Coronary artery (tissue), 2 donors: ENCODE measurements around the gene SGCE.

Experiments used
- DNase-seq: peaks from one replicate; pipeline ENCODE4 v3.0.0-alpha.2; 2017; ENCODE audit warnings: low spot score
- H3K27ac ChIP-seq, 2 donors: fragments of 200-600 bp; sonication (generic); one replicate each; pipeline ENCODE4 v1.5.1; 2016 to 2019
- H3K4me3 ChIP-seq: fragments of 200-600 bp; sonication (generic); 2 replicates; pipeline ENCODE4 v1.5.1; 2016; ENCODE audit warnings: mild to moderate bottlenecking, moderate library complexity
- TF ChIP-seq, protein P1 (sequence below): fragments of 200-600 bp; sonication (generic); IDR thresholded peaks from one replicate; pipeline ENCODE4 v1.5.1; 2019; ENCODE audit warnings: antibody characterized with exemption

The SGCE gene

DNA sequence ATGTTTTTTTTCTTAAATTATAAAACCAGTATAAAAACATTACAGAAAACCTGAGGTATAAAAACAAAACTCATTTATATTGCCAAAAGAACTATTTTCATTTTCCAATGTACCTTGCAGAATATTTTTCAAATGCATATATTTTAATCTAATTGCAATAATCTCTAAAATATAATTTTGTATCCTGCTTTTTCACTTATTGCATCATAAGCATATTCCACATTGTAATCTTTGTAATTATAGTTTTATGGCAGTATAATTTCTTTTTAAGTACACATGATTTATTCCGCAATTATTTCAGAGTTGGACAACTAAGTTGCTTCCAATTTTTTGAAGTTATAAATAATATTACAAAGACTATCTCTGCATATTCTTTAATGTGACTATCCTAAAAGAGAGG is 43.7 kb downstream of the SGCE start:
- Histone ChIP-seq H3K4me3 (no peak overlapping the region), H3K27ac (no peak overlapping the region)
- TF ChIP-seq, protein P1, sequence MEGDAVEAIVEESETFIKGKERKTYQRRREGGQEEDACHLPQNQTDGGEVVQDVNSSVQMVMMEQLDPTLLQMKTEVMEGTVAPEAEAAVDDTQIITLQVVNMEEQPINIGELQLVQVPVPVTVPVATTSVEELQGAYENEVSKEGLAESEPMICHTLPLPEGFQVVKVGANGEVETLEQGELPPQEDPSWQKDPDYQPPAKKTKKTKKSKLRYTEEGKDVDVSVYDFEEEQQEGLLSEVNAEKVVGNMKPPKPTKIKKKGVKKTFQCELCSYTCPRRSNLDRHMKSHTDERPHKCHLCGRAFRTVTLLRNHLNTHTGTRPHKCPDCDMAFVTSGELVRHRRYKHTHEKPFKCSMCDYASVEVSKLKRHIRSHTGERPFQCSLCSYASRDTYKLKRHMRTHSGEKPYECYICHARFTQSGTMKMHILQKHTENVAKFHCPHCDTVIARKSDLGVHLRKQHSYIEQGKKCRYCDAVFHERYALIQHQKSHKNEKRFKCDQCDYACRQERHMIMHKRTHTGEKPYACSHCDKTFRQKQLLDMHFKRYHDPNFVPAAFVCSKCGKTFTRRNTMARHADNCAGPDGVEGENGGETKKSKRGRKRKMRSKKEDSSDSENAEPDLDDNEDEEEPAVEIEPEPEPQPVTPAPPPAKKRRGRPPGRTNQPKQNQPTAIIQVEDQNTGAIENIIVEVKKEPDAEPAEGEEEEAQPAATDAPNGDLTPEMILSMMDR, result no peak
- no peak for DNase-seq

DNA sequence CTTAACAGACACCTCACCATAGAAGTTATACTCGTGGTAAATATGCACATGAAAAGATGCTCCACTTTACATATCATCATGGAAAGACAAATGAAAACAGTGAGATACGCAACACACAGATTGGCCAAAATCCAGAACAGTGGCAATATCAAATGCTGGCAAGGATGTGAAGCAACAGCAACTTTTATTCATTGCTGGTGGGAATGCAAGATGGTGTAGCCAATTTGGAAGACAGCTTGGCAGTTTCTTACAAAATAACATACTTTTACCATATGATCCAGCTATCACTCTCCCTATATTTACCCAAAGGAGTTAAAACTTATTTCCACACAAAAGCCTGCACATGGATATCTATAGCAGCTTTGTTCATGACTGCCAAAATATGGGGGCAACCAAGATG is 46.4 kb downstream of the SGCE start:
- TF ChIP-seq, protein P1, result no peak

DNA sequence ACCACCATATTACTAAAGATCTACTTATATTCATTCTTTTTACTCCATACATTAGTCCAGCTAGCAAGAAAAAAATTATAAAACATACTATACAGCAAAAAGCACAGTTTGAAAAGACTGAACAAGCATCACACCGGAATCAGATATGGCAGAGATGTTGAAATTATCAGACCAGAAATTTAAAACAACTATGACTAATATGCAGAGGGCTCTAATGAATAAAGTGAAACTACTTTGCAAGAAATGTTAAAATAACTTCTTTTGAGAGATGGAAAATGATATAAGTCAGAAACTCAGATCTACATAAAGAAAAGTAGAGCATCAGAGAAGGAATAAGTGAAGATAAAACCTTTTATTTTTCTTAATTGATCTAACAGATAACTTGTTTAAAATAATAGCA is 50.9 kb downstream of the SGCE start:
- H3K4me3 ChIP-seq, result no peak overlapping the region
- no peak overlapping the region for H3K27ac ChIP-seq
- no peak for DNase-seq
- TF ChIP-seq, protein P1, result no peak

More for the DNA sequence above, 46.4 kb downstream of the SGCE start:
- H3K27ac ChIP-seq, result no peak overlapping the region
- no peak overlapping the region for H3K4me3 ChIP-seq
- no peak for DNase-seq

DNA sequence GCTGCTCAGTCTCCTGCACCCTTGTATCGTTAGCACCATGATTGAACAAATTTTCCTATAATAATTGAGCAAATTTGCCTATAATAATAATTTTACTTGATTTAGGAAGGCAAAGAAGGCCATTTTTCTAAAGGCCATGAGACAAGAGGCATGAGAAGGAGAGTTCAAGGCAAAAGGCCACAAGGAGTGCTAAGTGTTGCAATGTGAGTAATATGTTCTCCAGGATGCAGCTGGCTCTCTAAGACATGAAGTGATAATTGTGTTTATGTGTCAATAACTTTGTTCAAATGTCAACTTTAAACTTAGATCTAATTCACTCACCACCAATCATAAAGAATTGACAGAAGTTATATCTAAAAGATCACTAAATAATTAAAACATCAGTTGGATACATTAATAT is 53.8 kb downstream of the SGCE start:
- TF ChIP-seq, protein P1, result no peak
- Histone ChIP-seq H3K4me3 (no peak overlapping the region), H3K27ac (no peak overlapping the region)
- no peak for DNase-seq

DNA sequence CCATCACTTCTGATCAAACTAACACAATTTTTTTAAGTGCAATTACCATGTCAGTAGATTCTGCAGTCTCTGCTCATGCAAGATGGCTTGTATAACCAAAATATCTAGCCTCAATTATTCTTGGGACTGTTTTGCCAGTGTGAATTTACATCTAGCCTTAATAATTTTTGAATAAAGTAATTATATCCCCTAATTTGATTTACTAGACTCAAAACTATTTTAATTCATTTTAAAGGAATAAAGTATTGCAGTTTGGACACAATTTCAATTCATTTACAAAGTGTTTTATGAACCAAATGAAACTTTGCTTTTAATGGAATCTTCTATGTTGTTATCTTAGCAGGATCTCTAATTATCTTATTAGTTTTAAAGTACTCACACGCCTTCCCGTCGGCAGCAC is 55.7 kb downstream of the SGCE start:
- Histone ChIP-seq H3K4me3 (no peak overlapping the region), H3K27ac (no peak overlapping the region)
- TF ChIP-seq, protein P1, result no peak
- no peak for DNase-seq

DNA sequence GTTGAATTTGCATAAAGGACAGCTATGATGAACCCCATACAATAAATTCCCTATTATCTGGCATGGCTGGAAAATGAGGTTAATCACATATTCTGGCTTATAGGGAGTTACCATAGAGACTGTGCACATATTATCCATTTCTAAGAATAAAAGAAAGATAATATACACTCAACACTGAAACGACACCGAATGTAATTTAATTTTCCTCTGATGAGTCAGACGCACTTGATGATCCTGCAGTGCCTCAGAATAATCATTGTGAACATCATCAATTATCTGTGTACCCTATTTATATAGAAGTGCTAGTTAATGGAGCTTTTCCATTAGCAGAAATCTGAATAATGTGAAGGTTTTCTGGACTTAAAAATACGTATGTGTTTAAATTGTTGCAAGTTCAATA is 60.2 kb downstream of the SGCE start:
- H3K27ac ChIP-seq, result no peak overlapping the region
- H3K4me3 ChIP-seq, result no peak overlapping the region
- DNase-seq, result no peak
- TF ChIP-seq, protein P1, result no peak

DNA sequence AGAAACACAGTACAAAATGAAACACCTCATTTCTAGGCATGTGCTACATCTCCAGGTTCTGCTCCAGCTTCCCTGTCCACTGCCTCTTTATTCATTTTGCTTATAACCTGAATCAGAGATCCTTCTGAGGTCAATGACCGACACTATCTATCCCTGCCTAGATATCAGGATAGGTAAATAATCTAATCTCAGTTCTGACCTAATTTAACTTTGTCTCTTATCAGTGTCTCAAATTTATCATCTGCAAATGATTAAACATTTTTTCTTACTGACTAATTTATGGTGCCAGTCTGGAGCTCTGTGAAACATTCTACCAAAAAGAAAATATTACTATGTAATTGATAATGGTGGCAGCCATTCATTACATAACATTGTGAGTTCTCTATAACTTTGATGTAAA is 61.1 kb downstream of the SGCE start:
- no peak overlapping the region for H3K4me3 ChIP-seq
- DNase-seq, result no peak
- TF ChIP-seq, protein P1, result no peak
- no peak overlapping the region for H3K27ac ChIP-seq
